Omental fat pad (tissue), 4 donors: ENCODE results near the gene CATSPER1. TPM values are rescaled to one million over a fixed set of nuclear protein-coding genes. Genes with fewer than 3 reads are reported as not detected.
"Not testable (repeated sequence)": the region's sequence is repeated elsewhere in the genome, so short reads cannot be mapped to it uniquely, and the experiment has no call there.

Experiments
- ATAC-seq: fragments of 150-250 bp; one replicate; pipeline ENCODE4 v1.9.1; 2016; ENCODE audit warnings: mild to moderate bottlenecking, moderate library complexity; ENCODE audit not compliant: low FRiP score
- DNase-seq: peaks from one replicate; pipeline ENCODE4 v3.0.0-alpha.2; 2019; ENCODE audit warnings: low spot score
- total RNA-seq, 4 donors: library from RNA; depleted of rRNA; stranded (reverse); fragments of >200 nt; gene quantifications; one replicate each; pipeline ENCODE4 v1.1.0, GENCODE V29; 2016
- TF ChIP-seq, protein P1 (sequence below), 3 donors: fragments of 450-650 bp; IDR thresholded peaks; one replicate each; pipeline ENCODE4 v1.5.1; 2016 to 2017; ENCODE audit warnings: antibody characterized with exemption in 3 of 3, mild to moderate bottlenecking in 3 of 3, moderate library complexity in 2 of 3

Gene CATSPER1
- total RNA-seq, 4 donors from 2014 or later = 0.24 to 0.69 TPM; not detected in 2

DNA sequence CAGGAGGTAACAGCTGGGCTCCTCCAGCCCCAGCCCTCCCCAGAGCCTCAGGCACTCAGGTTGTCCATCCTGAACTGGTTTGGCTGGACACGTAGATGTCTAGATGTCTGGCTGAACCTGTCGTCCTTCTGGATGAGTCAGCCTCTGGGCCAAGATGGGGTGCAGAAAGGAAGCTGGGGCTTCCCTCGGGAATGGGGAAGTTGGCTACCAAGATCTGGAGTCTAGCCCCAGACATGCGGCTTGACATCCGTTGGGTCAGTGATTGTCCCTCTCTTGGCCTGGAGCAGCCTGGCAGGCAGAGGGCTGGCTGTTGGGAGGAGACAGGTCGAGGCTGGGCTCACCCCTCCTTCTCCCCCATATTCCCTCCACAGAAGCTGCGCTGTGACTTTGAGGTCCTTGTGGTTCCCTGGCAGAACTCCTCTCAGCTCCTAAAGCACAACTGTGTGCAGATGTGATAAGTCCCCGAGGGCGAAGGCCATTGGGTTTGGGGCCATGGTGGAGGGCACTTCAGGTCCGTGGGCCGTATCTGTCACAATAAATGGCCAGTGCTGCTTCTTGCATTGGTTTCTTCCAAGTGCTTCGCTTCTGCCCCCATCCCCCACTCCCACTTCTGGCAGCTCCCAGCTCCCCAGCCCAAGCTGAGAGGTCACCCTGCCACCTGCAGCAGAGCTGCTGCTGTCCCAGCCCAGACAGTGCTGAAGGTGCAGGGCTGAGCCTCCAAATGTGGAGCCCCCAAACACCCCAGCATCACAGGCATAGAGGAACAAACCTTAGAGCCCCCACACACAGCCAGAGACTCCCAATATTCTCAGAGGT, 13.1 kb downstream of the CATSPER1 start:
- ATAC-seq (no peak), DNase-seq (no peak)
- TF ChIP-seq, protein P1, sequence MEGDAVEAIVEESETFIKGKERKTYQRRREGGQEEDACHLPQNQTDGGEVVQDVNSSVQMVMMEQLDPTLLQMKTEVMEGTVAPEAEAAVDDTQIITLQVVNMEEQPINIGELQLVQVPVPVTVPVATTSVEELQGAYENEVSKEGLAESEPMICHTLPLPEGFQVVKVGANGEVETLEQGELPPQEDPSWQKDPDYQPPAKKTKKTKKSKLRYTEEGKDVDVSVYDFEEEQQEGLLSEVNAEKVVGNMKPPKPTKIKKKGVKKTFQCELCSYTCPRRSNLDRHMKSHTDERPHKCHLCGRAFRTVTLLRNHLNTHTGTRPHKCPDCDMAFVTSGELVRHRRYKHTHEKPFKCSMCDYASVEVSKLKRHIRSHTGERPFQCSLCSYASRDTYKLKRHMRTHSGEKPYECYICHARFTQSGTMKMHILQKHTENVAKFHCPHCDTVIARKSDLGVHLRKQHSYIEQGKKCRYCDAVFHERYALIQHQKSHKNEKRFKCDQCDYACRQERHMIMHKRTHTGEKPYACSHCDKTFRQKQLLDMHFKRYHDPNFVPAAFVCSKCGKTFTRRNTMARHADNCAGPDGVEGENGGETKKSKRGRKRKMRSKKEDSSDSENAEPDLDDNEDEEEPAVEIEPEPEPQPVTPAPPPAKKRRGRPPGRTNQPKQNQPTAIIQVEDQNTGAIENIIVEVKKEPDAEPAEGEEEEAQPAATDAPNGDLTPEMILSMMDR (IDR thresholded peaks at IDR 0.05) = no peak

DNA sequence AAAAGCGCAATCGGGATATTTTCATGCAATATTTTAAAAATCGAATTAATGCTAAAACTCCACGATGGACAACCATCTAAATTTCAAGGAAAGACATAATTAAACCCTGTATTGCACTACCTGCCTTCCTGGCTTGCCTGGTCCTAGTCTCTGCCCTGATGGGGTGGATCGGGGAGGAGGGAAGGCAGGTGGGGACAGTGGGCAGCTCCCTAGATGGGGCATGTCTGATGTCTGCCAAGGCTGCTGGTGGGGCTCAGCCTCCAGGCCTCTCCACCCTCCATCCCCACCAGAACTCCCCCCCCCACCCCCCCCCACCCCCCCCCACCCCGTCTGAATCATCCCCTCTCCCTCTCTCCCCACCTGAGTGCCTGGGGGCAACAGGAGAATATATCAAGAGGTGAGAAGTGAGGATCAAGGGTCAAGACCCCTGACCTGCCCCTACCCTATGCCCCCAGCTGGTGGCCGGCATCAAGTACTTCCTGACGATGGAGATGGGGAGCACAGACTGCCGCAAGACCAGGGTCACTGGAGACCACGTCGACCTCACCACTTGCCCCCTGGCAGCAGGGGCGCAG, 13.8 kb downstream of the CATSPER1 start:
- TF ChIP-seq, protein P1 (IDR thresholded peaks at IDR 0.05) = no peak
- DNase-seq = no peak
- no peak for ATAC-seq

DNA sequence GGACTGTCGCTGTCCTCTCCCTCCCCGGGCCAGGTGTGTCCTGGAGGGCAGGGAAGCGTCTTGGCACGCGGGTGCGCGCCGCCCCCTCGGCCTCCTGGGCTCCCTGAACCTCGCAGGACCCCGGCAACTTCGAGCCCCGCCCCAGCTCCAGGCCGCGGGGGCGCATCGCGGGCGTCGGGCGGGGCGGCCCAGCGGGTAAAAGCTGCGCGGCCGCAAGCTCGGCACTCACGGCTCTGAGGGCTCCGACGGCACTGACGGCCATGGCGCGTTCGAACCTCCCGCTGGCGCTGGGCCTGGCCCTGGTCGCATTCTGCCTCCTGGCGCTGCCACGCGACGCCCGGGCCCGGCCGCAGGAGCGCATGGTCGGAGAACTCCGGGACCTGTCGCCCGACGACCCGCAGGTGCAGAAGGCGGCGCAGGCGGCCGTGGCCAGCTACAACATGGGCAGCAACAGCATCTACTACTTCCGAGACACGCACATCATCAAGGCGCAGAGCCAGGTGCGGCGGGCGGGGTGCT, 14.4 kb downstream of the CATSPER1 start, which contains the start of gene CST6:
Gene CST6, plus strand, starts transcription at position 224 of the 519 bp plus-strand sequence. Its CDS starts 37 bp downstream, at position 261.
- no peak for ATAC-seq
- DNase-seq = no peak
- TF ChIP-seq, protein P1 (IDR thresholded peaks at IDR 0.05) = no peak

DNA sequence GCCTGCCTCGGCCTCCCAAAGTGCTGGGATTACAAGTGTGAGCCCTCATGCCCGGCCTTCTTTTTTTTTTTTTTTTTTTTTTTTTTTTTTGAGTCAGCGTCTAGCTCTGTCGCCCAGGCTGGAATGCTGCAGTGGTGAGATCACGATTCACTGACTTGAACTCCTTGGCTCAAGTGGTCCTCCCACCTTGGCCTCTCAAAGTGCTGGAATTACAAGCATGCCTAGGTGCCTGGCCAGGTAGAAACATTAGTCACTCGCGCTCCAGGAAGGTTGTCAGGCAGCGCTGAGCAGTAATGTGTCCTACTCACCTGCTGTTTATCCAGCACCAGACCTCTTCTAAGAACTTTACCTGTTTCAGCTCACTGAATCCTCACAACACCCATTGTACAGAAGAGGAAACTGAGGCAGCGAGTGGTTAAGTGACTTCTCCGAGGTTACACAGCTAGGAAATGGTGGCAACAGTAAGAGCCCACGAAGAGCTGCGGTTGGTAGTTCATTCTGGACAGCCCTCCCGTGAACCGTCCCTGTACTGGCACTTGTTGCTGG, 15.0 kb downstream of the CATSPER1 start:
- TF ChIP-seq, protein P1 (IDR thresholded peaks at IDR 0.05) = no peak
- DNase-seq (no peak), ATAC-seq (no peak)

DNA sequence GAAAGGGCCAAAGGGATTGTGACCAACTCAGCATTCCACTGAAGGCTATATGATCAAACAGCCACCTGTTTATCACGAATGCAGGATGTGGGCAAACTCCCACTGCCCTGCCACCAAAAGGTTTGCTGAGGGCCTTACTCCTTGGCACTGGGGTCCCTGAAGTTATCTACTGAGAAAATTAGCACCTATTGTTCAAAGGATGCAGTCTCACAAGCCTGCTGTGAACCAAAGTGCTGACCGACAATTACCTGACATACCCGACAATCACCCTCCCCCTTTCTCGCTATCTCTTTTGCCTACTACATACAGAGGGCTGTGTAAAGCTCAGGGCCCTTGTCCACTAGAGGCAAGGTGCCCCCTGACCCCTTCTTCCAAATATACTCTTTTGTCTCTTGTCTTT, 16.2 kb downstream of the CATSPER1 start:
- ATAC-seq, DNase-seq: not testable (repeated sequence)

DNA sequence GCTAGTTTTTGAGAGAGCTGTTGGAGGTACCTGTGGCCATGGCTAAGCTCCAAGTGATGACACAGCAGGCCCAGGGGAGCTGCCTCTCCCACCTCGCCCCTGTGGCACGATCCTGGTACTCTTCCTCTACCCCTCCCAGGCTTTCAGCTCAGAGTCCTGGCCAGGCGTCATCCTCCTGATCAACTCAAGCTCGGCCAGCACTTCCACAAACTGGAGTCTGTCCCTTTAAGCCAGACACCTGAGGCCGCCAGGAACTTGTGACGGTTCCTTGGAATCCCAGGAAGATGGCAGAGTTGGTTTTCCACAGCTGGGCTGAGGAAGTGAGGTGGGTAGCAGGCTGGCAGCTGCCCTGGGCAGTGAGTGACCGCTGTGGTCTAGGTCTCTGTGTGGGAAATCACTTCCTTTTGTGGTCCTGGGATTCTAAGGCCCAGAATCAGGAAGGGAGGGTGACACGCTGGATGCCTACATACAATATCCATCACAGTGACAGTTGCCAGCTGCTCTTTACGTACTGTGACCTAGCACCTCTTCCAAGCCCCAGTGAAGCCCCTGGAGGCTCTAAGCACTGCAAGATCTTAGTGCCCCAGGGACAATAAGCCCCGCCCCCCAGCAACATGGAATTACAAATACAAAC, 17.7 kb downstream of the CATSPER1 start:
- ATAC-seq = no peak
- TF ChIP-seq, protein P1 (IDR thresholded peaks at IDR 0.05) = no peak
- no peak for DNase-seq

DNA sequence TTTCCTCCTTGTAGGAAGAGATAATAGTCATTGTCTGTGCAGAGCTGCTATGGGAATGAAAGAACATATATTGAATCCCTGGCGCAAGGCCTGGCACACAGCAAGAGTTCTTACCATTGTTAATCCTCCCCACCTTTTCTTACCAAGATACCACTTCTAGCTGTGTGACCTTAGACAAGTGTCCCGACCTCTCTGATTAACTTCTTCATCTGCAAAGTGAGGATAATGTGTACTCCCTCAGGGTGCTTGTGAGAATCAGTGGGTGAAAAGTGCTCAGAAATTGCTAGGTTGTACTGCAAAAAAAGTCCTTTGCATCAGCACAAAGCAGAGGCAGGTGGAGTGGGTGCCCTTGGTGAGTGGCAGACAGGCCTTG, 18.2 kb downstream of the CATSPER1 start:
- ATAC-seq (no peak), DNase-seq (no peak)
- TF ChIP-seq, protein P1 (IDR thresholded peaks at IDR 0.05) = no peak
